ENCODE data around the gene PXDN.
"Not testable (repeated sequence)": the region's sequence is repeated elsewhere in the genome, so short reads cannot be mapped to it uniquely, and the experiment has no call there.

Gene PXDN

GRCh38 chr2:1701556-1702185, 42.6 kb downstream of the PXDN start:
- DNase-seq = no peak

GRCh38 chr2:1701020-1701419, 43.3 kb downstream of the PXDN start:
- DNase-seq = no peak

GRCh38 chr2:1700427-1700826, 43.9 kb downstream of the PXDN start:
- DNase-seq = not testable (repeated sequence)

GRCh38 chr2:1698188-1698945, 45.9 kb downstream of the PXDN start:
- DNase-seq = no peak

GRCh38 chr2:1697601-1698000, 46.7 kb downstream of the PXDN start:
- DNase-seq = no peak

- no peak for DNase-seq
These were observed 47.8 kb downstream of the PXDN start for GRCh38 chr2:1696472-1696871.

- DNase-seq = no peak
These were observed 49.7 kb downstream of the PXDN start for GRCh38 chr2:1694371-1695271.

GRCh38 chr2:1693723-1694122, 50.6 kb downstream of the PXDN start:
- DNase-seq = no peak

- no peak for DNase-seq
These were observed 52.0 kb downstream of the PXDN start for GRCh38 chr2:1692342-1692741.

- DNase-seq = no peak
These were observed 52.9 kb downstream of the PXDN start for GRCh38 chr2:1691366-1691765.

GRCh38 chr2:1690056-1690775, 54.1 kb downstream of the PXDN start:
- DNase-seq = no peak

- no peak for DNase-seq
These were observed 55.5 kb downstream of the PXDN start for GRCh38 chr2:1688859-1689258.

GRCh38 chr2:1688161-1688560, 56.2 kb downstream of the PXDN start:
- no peak for DNase-seq

- DNase-seq = no peak
These were observed 57.1 kb downstream of the PXDN start for GRCh38 chr2:1687254-1687653.

GRCh38 chr2:1686784-1687105, 57.6 kb downstream of the PXDN start:
- DNase-seq = peak; percentile 70

GRCh38 chr2:1685957-1686783, 58.1 kb downstream of the PXDN start:
- DNase-seq = peak; percentile 88

- DNase-seq = no peak
These were observed 59.0 kb downstream of the PXDN start for GRCh38 chr2:1685078-1685956.

GRCh38 chr2:1683297-1683696, 61.0 kb downstream of the PXDN start:
- DNase-seq = no peak

GRCh38 chr2:1682181-1682440, 62.2 kb downstream of the PXDN start:
- DNase-seq = no peak

- no peak for DNase-seq
These were observed 62.8 kb downstream of the PXDN start for GRCh38 chr2:1681323-1682180.

GRCh38 chr2:1681017-1681318, 63.3 kb downstream of the PXDN start:
- no peak for DNase-seq

Measured in EL (cell line).